22Rv1 (cell line): ENCODE results near the gene CCN6.

Source experiments
- ZFX ChIP-seq: fragments of 450-650 bp; IDR thresholded peaks from 2 replicates; pipeline ENCODE4 v1.6.1; 2017; ENCODE audit warnings: antibody characterized with exemption, borderline replicate concordance
- TF ChIP-seq, protein P1 (sequence below): fragments of 450-650 bp; IDR thresholded peaks from 2 replicates; pipeline ENCODE4 v1.5.1; 2017; ENCODE audit warnings: mild to moderate bottlenecking

DNA sequence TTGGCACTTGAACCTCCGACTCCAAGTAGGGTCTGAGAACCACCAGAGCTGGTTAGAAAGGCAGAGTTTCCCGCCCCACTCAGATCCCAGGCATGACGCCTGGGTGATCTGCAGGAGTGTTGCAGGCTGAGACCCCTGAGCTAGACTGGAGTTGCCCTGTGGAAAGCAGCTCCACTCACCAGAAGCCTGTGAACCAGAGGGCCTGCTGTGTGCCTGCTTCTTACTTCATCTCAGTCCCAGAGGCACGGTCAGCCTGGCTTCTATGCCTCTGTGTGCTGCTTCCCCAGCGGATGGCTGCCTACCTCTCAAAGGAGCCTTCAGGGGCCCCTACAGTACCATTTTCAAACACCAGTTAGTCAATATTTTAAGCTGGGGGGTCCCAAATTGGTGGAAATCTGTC, 15.6 kb upstream of the CCN6 start:
- TF ChIP-seq, protein P1, sequence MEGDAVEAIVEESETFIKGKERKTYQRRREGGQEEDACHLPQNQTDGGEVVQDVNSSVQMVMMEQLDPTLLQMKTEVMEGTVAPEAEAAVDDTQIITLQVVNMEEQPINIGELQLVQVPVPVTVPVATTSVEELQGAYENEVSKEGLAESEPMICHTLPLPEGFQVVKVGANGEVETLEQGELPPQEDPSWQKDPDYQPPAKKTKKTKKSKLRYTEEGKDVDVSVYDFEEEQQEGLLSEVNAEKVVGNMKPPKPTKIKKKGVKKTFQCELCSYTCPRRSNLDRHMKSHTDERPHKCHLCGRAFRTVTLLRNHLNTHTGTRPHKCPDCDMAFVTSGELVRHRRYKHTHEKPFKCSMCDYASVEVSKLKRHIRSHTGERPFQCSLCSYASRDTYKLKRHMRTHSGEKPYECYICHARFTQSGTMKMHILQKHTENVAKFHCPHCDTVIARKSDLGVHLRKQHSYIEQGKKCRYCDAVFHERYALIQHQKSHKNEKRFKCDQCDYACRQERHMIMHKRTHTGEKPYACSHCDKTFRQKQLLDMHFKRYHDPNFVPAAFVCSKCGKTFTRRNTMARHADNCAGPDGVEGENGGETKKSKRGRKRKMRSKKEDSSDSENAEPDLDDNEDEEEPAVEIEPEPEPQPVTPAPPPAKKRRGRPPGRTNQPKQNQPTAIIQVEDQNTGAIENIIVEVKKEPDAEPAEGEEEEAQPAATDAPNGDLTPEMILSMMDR = no peak
- no peak for TF ChIP-seq ZFX
